ENCODE measurements around the gene SSR4. TPM values are rescaled to one million over a fixed set of nuclear protein-coding genes. Genes with fewer than 3 reads are reported as not detected.
A peak's percentile ranks its signal among the peaks of the same experiment; 100 is the strongest.

The SSR4 gene
- total and polyA plus RNA-seq, 2 of the 13 experiments (the other 11 are each of a cell fraction or from before 2014, with no cell fraction given) = 214 to 288 TPM

DNA sequence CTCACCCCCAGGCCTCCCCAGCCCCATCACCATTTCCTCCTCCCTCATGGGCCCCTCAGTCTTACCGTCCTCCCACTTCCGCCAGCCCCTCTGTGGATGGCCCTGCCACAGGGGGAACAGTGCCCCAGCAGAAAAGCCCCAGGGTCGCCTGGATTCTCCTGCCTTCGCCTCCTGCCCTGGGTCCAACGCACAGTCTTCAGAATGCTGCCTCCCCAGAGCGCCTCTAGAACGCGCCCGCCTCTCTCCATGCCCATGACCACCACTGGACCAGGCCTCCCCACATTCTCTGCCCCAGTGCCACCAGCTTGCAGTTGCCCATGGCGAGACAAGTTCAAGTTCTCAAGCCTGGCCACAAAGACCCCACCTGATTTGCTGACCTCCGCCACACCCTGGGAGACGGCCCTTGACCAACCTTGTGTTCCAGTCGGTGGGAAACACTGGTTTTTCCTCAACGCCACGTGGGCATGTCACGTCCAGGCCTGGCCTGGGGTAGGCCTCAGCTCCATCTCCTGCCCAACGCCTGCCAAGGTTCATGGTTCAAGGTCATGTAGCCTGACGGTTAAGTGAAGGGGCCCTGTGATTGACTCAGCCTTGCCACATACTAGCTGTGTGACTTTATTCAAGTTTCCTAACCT lies 31.1 kb upstream of the SSR4 start (continued):
- TF ChIP-seq ZSCAN21 (CRISPR knock-in tag; IDR thresholded peaks at IDR 0.05; ENCODE audit: borderline replicate concordance) = no peak; the same call in 1 of the 2 replicates
- no peak for TF ChIP-seq FOXM1 (CRISPR knock-in tag; IDR thresholded peaks at IDR 0.05)
- no peak for TF ChIP-seq FOXP4 (CRISPR knock-in tag; IDR thresholded peaks at IDR 0.05)
- no peak for TF ChIP-seq ZNF512B (CRISPR knock-in tag; IDR thresholded peaks at IDR 0.05; ENCODE audit: borderline replicate concordance)
- no peak for TF ChIP-seq TIGD3 (CRISPR knock-in tag; IDR thresholded peaks at IDR 0.05; ENCODE audit: borderline replicate concordance)
- no peak for TF ChIP-seq ASH2L (IDR thresholded peaks at IDR 0.05; ENCODE audit: insufficient read length, low read depth, low read length)
- no peak for TF ChIP-seq HOXD1 (CRISPR knock-in tag; IDR thresholded peaks at IDR 0.05)
- TF ChIP-seq PHF8 (CRISPR knock-in tag; IDR thresholded peaks at IDR 0.05) = 0 out of 2 replicates have a peak, but pooled peaks have one; percentile 25
- TF ChIP-seq ZNF75D (CRISPR knock-in tag; IDR thresholded peaks at IDR 0.05; ENCODE audit: borderline replicate concordance) = no peak
- TF ChIP-seq DR1 (CRISPR knock-in tag; IDR thresholded peaks at IDR 0.05) = no peak
- no peak for TF ChIP-seq NR2F1 (CRISPR knock-in tag; IDR thresholded peaks at IDR 0.05)
- no peak for TF ChIP-seq ZNF274 (CRISPR knock-in tag; IDR thresholded peaks at IDR 0.05)
- 0 out of 2 replicates have a peak, but pooled peaks have one; percentile 12 for TF ChIP-seq HDAC2 (CRISPR knock-in tag; IDR thresholded peaks at IDR 0.05)
- TF ChIP-seq ZNF598 (CRISPR knock-in tag; IDR thresholded peaks at IDR 0.05; ENCODE audit: borderline replicate concordance) = no peak
- TF ChIP-seq ZNF296 (CRISPR knock-in tag; conservative IDR thresholded peaks at IDR 0.05) = no peak
- TF ChIP-seq, protein P1, sequence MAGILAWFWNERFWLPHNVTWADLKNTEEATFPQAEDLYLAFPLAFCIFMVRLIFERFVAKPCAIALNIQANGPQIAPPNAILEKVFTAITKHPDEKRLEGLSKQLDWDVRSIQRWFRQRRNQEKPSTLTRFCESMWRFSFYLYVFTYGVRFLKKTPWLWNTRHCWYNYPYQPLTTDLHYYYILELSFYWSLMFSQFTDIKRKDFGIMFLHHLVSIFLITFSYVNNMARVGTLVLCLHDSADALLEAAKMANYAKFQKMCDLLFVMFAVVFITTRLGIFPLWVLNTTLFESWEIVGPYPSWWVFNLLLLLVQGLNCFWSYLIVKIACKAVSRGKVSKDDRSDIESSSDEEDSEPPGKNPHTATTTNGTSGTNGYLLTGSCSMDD (CRISPR knock-in tag; IDR thresholded peaks at IDR 0.05) = no peak
- no peak for TF ChIP-seq BRCA1 (CRISPR knock-in tag; IDR thresholded peaks at IDR 0.05)
- TF ChIP-seq ZBTB33 (CRISPR knock-in tag; IDR thresholded peaks at IDR 0.05) = 0 out of 2 replicates have a peak, but pooled peaks have one; percentile 7
- TF ChIP-seq KDM5B (CRISPR knock-in tag; IDR thresholded peaks at IDR 0.05; ENCODE audit: borderline replicate concordance) = 0 out of 2 replicates have a peak, but pooled peaks have one; percentile 0
- no peak for TF ChIP-seq ZNF660 (CRISPR knock-in tag; IDR thresholded peaks at IDR 0.05; ENCODE audit: borderline replicate concordance, low read depth)
